ENCODE data around the gene NCOA1. TPM values are rescaled to one million over a fixed set of nuclear protein-coding genes. Genes with fewer than 3 reads are reported as not detected.

NCOA1 gene
- total RNA-seq, 1 experiment from 2014 or later: 24.6 TPM

GRCh38 chr2:24512831-24513230 is 21.8 kb downstream of the NCOA1 start:
- CTCF ChIA-PET: no interaction called here
- DNase-seq (ENCODE audit: low read depth, low spot score): no peak
- no peaks in the 10 kb centered on the region for H3K9me3 ChIP-seq (ENCODE audit: control insufficient read depth, insufficient read depth, low read depth, low read length)
- POLR2A ChIA-PET: interaction anchor here (0.6 kb wide), 1 partner anchor 62 kb away, joined by 3 read pairs; no protein-coding TSS in a partner anchor
- ATAC-seq: no peak
- no peaks in the 10 kb centered on the region for H3K27me3 ChIP-seq (ENCODE audit: control insufficient read depth, insufficient read depth, low read length)
- H3K4me1 ChIP-seq (ENCODE audit: control insufficient read depth, insufficient read depth, low read length): no peaks in the 10 kb centered on the region
- intact Hi-C loops (cut with micrococcal nuclease; ENCODE audit: unreplicated experiment): no loop called here
- BruUV-seq (replicated peaks): no TSS peak
- no peak overlapping the region for H3K4me3 ChIP-seq (ENCODE audit: low read depth in 2 of 2, low read length in 2 of 2)
- TF ChIP-seq SIN3A (IDR thresholded peaks at IDR 0.05; ENCODE audit: borderline replicate concordance, insufficient read depth, low read depth, low read length) (no peak), CTCF (IDR thresholded peaks at IDR 0.05) (no peak), TCF7L2 (IDR thresholded peaks at IDR 0.05; ENCODE audit: low read depth, low read length) (no peak), POLR2AphosphoS5 (IDR thresholded peaks at IDR 0.05; ENCODE audit: low read depth, low read length) (no peak), REST (IDR thresholded peaks at IDR 0.05; ENCODE audit: insufficient read depth in 1 of 2, low read depth in 2 of 2, low read length in 1 of 2) (no peak)
- no peaks in the 10 kb centered on the region for H3K36me3 ChIP-seq (ENCODE audit: control insufficient read depth, insufficient read depth, low read length)
- no peak overlapping the region for H3K27ac ChIP-seq (ENCODE audit: low read length)
- in situ Hi-C loops (cut with HindIII; ENCODE audit: low pct_unique_long_range_greater_than_20kb, low sequenced_read_pairs): no loop called here

- H3K27me3 ChIP-seq (ENCODE audit: control insufficient read depth, insufficient read depth, low read length): no peaks in the 10 kb centered on the region
- TF ChIP-seq CTCF (IDR thresholded peaks at IDR 0.05): no peak
- no peak for TF ChIP-seq TCF7L2 (IDR thresholded peaks at IDR 0.05; ENCODE audit: low read depth, low read length)
- no peak for TF ChIP-seq SIN3A (IDR thresholded peaks at IDR 0.05; ENCODE audit: borderline replicate concordance, insufficient read depth, low read depth, low read length)
- TF ChIP-seq POLR2AphosphoS5 (IDR thresholded peaks at IDR 0.05; ENCODE audit: low read depth, low read length): no peak
- TF ChIP-seq REST (IDR thresholded peaks at IDR 0.05; ENCODE audit: insufficient read depth in 1 of 2, low read depth in 2 of 2, low read length in 1 of 2): no peak
- no peaks in the 10 kb centered on the region for H3K36me3 ChIP-seq (ENCODE audit: control insufficient read depth, insufficient read depth, low read length)
- H3K4me3 ChIP-seq (ENCODE audit: low read depth in 2 of 2, low read length in 2 of 2): no peak overlapping the region
- CTCF ChIA-PET: no interaction called here
- intact Hi-C loops (cut with micrococcal nuclease; ENCODE audit: unreplicated experiment): no loop called here
- H3K9me3 ChIP-seq (ENCODE audit: control insufficient read depth, insufficient read depth, low read depth, low read length): no peaks in the 10 kb centered on the region
- no peak overlapping the region for H3K27ac ChIP-seq (ENCODE audit: low read length)
- POLR2A ChIA-PET: no interaction called here
- in situ Hi-C loops (cut with HindIII; ENCODE audit: low pct_unique_long_range_greater_than_20kb, low sequenced_read_pairs): no loop called here
- no TSS peak for BruUV-seq (replicated peaks)
- ATAC-seq (no peak), DNase-seq (ENCODE audit: low read depth, low spot score) (no peak)
- no peaks in the 10 kb centered on the region for H3K4me1 ChIP-seq (ENCODE audit: control insufficient read depth, insufficient read depth, low read length)
Measured at GRCh38 chr2:24513281-24514071, 22.4 kb downstream of the NCOA1 start.

Measured in Panc1 (cell line).